NCI-H345 treated with DMSO at 0.1 percent for 48 hours (cell line): ENCODE measurements around the gene DCBLD1.

Experiments
- DNase-seq: peaks from one replicate; lab custom pipeline; 2025; ENCODE audit not compliant: unreplicated experiment; lab: John Stamatoyannopoulos, UW

DCBLD1 gene

DNA sequence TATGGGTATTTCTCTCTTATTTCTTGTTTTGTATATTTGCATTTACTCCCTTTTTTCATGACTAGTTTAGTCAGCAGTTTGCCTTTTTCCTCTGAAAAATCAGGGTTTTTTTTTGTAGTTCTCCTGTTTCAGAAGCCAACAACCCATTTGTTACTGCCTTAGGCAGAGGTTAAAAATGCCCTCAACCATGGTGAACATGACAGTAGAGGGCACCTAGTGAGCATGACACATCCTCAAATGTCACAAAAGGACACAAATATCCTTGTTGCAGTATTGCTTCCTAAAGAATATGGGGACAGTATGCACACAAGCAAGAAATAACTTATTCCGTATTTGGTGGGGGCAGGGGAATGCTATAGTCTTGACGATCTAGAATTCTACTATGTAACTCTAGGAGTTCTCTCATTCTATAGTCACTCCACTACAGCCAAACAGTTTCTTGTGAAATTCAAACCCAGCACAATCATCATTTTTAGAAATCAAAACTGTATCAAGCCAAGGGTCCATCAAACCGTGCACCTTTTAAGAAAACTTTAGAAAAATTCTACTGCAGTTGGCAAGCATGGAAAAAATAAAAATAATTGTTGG lies 72.9 kb downstream of the DCBLD1 start:
- no peak for DNase-seq

DNA sequence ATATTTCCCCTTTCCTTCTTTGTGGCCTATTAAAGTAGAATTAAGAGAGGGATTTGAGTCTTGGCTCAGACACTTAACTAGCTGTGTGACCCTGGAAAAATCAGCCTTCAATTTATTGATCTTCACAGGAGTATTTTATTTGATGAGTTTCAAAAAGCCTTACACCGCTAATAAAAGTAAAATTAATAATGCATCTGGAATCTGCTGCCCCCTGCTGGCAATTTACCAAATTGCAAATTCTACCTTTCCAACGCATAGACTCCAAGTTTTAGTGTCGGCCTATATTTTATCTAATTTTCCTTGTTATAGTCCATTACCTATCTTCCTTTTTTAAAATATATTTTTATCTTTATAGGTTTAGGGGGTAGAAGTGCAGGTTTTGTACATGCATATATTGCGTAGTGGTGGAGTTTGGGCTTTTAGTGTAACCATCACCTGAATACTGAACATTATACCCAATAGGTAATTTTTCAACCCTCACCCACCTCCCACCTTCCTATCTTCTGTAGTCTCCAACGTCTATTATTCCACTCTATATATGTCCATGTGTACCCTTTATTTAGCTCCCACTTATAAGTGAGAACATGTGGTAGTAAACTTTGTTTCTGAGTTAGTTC lies 73.5 kb downstream of the DCBLD1 start:
- peak; percentile 8 for DNase-seq

DNA sequence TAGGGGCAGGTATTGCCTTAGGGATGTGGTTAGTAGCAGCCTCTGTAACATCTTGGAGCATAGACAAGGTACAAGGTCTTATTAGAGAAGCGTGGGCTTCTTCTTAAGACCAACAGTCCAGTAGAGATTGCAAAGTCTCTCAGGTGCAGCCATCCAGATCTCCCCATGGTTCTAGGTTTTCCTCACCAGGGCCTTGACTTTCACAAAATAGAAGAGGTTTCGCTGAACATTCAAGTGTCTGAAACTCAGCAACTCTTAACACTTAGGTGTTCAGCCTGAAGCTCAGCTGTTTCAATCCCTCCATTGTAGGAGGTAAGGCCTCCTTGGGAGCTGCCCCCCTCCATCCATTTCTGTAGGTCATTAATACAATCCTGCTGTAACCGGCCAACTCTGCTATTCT lies 75.5 kb downstream of the DCBLD1 start:
- DNase-seq: no peak

DNA sequence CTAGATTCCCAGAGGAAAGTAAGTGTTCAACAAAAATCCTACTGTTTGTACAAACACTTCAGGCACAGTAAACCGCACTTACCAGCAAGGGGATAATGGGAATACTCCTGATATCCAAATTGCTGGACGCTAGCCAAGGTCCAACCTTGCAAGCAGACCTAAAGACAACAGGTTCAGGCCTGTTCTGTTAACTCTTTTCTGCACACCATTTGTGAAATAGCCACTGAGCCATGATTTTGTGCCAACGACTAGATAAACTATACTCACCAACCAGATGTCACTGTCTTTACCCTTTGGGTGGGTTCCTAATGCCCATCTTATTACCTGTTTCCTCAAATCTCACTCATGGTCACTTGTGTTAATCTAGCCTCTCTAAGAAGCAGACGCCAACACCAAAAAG lies 76.3 kb downstream of the DCBLD1 start:
- no peak for DNase-seq

DNA sequence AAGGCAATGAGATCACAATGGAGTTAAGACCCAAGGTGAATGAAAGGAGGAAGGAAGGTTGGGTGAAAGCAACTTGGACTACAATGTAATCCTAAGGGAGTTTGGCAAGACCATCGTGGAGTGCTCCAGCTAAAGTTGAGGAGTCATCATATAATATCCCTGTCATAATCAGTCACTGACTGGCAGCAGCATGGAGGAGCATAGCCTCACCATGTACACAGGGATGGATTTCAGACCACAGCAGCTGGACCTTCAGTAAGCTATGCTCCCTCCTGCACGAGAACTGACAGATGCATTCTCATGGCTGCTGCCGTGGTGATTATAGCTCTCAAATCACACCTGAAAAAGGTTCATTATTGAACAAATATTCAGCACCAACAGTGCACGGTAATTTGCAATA lies 76.8 kb downstream of the DCBLD1 start:
- no peak for DNase-seq

DNA sequence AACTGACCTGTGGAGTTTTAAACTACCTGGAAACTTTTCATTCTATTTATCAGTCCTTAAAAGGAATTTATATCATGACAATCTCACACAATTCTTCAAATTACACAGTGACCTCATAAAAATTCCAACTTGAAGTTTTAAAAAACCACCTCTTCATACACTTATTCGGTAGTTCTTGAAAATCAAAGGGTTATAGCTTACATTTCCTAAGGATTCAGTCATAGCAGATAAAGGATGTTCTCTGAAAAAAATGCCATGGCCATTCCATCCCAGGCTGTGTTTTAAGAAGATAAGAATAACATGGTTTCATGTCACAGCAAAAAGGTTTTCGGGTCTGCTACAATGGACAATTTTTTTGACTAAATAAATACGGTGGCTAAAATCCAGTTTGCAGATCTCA lies 78.7 kb downstream of the DCBLD1 start:
- no peak for DNase-seq

DNA sequence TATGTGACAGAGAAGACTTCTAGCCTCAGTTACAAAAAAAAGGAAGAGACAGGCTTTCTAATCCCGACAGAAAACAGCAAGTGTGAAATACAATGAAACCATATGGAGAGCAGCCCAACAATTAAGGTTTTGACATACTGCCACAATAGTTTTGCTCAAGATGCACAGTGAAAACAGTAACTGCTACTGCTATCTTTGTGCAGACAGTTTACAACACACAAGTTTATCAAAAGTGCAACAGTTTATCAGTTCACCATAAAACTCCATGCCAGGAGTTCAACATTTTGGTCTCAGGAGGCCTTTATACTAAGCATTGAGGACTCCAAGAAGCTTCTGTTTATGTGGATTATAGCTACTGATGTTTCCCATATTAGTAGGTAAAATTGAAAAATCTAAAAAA lies 82.2 kb downstream of the DCBLD1 start:
- no peak for DNase-seq

DNA sequence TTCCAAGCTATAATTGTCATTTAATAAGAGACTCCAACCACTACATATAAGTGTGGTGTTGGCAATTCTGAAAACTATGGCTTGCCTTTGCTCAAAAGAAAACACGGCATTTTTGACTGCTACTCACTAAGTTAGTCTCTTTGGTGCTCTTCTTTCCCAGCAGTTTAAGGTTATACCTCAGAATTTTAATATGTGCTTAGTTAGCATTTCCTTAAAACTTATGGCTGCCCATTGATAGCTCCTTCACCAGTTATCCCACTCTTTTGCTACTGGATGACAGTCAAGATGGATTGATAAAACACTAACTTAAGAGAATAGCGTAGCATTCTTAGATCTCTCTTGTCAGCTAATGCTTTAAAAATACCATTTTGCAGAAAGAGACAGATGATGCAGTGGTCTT lies 85.8 kb downstream of the DCBLD1 start:
- no peak for DNase-seq

DNA sequence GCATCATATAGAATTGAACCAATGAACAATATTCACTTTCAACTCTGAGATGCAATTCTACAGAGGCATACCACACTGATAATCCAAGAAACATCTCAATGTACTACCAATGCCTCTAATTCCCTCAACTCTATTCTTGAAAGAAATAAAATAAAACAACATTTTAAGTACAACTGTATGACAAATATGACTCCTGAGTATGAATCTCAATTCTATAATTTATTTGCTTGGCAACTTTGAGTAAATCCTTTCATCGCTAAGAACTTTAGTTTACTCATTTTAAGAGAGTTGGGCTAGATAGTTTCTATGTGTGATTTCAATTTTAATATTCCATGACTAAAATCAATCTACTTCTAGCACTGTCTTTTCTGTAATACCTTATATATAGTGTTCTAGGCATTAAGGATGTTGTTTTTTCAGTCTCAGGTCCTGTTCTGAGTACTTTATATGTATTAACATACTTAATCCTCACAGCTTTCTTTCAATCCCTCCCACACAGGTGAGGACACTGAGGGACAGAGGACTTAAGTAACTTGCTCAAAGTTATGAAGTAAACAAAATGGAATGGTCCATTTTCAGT lies 86.4 kb downstream of the DCBLD1 start:
- no peak for DNase-seq

DNA sequence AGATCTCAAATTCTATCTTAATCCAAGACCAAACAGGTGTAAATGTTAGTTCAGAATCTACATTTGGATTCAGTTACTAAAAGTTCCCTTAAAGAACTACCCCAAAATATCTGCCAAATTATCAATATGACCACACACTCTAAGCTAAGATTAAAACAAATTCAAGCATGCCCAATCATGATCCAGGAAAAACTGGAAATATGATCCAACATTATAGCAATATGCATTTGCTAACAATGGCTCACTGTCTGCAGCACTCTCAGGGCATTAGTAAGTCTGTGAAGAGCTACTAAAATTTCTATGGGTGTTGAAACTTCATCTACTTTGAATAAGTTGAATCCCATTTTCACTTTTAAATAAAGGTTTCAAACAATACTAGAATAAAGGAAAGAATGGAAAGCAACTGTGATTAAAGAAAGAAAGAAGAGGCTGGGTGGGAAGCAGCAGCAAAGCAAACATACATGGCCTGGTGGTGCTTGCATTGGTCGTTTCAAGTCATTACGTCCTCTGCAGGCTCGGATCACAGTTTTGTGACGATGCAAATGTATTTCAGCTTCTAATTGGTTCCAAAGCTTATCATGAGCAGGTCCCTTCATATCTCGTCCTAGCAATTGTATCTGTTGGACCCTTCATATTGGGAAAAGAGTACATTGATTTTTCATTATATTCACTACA lies 90.7 kb downstream of the DCBLD1 start:
- DNase-seq: no peak

DNA sequence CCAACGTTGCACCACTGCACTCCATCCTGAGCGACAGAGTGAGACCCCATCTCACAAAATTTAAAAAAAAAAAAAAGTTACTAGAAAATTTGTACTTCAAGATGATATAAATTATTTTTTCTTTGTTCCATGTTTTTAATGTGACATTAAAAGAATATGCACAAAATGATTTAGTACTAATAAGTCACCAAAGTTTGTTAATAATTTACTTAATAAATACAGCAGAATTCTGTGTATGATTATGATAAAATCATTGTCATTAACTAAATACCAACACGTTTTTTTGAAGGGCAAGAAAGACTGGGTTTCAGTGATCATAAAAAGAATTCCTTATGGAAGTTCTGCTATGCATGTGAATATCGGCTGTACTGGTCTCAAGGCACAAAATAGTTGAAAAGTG lies 91.7 kb downstream of the DCBLD1 start:
- no peak for DNase-seq

DNA sequence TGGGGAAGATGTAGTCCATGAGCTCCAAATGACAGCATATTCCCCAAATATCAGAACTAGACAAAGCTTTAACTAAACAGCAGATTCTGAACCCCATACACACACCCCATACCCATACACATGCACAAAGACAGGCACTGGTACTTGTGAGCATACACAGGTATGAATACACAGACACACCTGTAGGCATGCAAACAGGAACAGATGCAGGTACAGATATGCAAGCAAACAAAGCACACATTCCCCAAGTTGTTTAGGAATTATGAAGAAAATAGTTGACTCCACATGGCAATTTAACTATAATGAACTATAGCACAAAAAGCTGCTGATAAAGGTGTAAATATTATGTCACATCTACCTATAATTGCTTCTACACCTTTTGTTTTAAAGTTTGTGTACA lies 103.2 kb downstream of the DCBLD1 start:
- no peak for DNase-seq

DNA sequence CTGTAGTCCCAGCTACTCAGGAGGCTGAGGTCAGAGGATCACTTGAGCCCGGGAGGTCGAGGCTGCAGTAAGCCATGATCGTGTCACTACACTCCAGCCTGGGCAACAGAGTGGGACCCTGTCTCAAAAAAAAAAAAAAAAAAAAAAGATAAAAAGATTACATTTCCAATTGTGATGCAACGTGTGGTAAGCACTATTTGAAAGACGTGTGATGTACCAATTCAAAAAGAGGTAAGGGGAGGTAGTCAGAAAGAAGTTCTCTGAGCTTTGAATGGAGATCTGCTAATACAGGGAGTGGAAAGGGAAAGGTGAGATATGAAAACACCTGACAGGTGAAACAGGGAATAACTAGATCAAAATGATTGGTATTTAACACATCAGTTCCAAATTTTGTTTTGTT lies 108.0 kb downstream of the DCBLD1 start:
- DNase-seq: no peak

DNA sequence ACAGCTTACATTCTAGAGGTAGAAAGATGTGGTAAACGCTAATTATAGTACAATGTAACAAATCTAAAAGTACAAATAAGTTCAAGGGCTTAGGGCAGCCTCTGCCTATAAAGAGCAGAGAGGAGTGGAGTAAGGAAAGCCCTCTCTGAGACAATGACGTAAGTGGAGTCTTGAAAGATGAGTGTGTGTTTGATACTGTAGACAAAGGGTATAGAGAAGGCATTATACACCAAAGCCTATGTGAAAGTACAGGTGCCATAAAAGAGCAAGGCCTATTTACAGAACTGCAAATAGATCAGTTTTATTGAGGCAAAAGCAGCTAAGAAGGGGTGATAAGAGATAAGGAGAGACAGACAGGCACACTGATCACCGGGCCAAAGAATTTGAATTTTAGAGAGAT lies 108.9 kb downstream of the DCBLD1 start:
- no peak for DNase-seq

DNA sequence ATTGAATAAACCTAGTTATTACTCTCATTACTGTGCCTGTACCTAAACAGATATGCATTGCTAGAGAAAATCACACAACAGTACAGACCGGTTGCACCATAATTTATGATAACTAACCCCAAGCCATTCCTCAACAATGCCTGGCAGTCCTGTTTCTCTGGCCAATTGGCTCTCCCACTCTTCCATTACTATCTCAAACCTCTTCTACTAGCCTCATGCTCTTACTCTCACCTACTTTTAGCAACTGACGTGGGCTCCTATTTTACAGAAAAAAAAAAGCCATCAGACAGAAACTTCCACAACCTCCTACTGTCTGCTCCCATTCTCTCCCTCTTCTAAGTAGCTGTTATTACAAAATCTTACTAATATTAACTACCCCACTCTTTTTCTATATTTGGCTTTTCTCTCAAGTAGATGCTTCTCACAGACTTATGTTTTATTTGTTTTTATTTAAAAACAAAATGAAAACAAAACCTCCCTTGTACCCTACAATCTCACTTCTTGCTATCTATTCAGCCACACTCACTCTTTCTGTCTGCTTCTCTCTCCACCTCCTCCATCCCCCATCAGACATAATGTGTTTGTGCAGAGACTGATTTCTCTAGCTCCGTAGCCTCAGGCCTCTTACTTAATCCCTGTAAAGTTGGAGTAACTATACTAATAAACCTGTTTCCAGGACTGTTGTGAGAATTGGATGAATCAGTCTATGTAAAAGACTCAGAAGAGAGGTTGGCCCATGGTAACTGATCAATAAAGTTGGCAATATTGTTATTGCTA lies 110.7 kb downstream of the DCBLD1 start:
- DNase-seq: no peak

DNA sequence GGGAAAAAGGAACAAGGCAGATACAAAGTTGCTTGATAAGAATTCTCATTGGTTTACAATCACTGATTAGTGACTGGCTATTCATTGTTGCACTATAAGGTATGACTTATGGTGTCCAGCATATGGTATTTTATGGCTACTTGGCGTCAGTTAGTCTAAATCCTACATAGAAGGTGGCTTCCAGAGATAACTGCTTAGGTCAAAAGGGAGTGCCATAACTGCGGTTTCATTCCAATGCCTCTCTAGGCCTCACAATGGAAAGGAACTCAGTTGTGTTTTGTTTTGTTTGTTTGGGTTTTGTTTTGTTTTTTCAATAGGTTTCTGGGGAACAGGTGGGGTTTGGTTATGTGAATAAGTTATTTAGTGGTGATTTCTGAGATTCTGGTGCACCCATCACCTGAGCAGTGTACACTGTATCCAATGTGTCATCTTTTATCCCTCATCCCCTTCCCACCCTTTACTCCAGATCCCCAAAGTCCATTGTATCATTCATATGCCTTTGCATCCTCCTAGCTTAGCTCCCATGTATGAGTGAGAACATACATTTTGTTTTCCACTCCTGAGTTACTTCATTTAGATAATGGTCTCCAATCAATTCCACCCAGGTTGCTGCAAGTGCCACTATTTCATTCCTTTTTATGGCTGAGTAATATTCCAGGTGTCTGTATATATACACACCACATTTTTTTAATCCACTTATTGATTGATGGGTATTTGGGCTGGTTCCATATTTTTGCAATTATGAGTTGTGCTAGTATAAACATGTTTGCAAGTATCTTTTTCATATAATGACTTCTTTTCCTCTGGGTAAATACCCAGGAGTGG lies 112.8 kb downstream of the DCBLD1 start:
- no peak for DNase-seq

DNA sequence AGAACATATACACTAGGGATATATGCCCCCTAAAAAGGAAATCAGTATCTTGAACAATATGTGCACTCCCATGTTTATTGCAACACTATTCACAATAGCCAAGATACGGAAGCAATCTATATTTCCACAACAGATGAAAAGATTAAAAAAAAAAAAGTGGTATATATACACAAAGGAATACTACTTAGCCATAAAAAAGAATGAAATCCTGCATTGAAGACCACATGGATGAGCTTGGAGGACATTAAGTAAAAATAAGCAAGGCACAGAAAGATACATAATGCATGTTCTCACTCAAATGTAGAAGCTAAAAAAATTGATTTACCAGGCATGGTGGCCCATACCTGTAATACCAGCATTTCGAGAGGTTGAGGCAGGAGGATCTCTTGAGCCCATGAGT lies 115.3 kb downstream of the DCBLD1 start:
- no peak for DNase-seq
